Glomerular endothelial cell (primary cell): ENCODE results near the gene TMEM125. TPM values are rescaled to one million over a fixed set of nuclear protein-coding genes. Genes with fewer than 3 reads are reported as not detected.

ENCODE experiments used
- DNase-seq: peaks from one replicate; pipeline ENCODE4 v3.0.0-alpha.2; 2011; ENCODE audit warnings: low read depth, low spot score; ENCODE audit errors: extremely low read depth
- total RNA-seq: library from RNA; depleted of rRNA; stranded (reverse); fragments of >200 nt; gene quantifications from 2 replicates; pipeline ENCODE4 v1.2.3, GENCODE V29; 2015

TMEM125 gene
- total RNA-seq, 1 donor from 2014 or later, result not detected

- DNase-seq, result no peak
These were observed 3.1 kb downstream of the TMEM125 start for GRCh38 chr1:43272576-43273571.

GRCh38 chr1:43273708-43274107, 3.9 kb downstream of the TMEM125 start:
- no peak for DNase-seq

DNA sequence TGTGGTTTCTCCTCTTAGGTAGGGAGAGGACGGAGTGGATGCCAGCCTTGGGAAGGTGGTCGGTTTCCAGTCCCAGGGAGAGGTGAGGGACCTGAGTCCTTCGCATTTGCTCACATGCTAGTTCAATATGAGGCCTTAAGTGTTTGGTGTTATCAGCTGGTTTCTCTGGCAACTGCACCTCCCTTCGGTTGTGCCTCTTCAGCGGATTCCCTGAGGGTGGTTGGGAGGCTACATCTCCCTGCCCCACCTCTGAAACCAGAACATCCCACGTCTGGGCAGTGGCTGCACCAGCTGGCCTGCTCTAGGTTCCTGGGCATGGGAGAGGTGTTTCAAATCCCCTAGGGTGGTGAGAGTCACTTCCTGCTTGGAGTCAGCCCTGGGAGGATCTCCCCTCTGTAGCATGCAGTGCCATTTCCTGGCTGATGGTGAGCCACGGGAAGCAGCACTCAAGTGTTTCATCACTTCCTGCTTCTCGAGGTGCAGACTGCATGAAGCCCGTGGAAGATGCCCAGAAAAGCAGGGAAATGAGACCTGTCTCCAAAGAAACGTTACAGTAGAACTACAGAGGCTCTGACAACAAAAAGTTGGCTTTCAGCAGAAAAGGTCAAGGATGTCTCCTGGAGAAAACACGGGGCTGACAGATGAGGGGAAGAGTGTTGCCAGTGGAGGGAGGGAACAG, 4.5 kb downstream of the TMEM125 start:
- DNase-seq, result no peak

DNA sequence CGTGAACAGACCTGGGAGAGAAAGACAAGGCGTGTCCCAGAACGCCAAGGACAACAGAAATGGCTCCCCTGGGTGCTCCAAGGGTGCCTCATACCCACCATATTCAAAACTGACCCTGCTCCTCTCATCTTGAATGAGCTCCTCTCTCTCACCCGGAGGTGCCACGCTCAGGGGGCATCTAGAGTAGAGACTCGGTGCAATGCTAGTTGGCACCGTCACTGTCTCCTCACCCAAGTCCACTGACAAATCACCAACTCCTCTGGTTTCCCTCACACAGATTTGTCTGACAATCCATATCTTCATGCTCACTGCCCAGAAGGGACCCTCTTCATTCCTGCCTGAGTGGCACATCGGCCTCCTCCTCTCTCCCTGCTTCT, 5.0 kb downstream of the TMEM125 start:
- DNase-seq, result no peak

DNA sequence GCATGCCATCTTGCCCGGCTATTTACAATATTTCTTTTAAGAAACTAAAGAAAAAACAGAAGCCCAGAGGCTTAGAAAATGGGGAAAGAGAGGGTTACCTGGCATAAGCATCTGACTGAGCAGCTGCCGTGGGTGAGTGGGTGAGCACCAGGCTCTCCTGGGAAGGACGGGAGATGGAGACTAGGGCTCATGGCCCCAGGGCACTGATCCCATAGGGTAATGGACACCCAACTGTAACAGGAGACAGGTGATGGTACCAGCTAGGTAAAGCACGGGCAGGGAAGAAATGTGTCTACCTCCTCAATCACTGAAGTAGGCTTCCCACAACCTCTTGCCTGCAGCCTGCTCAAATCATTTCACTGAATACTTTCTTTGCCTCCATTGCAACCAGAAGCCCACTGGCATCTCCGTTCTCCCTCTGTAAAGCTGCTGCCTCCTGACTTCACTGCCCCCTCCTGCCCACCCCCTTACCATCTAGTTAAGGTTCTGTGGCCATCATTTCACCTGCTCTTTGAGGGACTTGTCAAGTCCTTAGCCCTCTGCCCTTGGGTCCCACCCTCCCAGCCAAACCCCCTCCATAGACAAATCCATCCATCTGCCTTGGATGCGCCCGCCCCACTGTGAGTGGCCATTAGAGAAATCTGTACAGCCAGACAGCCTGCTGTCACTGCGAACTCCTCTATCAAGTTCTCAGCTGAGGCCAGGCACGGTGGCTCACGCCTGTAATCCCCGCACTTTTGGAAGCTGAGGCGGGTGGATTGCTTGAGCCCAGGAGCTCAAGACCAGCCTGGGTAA, 6.2 kb downstream of the TMEM125 start:
- no peak for DNase-seq

DNA sequence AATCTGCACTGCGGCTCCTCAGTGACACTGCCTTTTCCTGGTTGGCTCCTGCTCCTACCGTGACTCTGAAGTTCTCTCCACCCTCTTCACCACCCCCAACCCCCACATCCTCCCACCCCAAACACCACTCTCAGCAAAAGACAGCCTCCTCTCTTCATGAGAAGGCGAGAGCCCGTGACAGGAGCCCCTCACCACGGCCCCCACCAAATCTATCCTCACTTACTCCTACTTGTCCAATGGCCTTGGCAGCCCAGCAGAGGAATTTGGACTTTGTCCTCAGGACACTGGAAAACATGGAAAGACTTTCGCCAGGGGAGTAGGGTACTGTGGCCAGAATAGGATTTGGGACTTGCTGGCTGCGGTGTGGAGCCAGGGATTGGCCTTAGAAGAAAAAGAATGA, 6.9 kb downstream of the TMEM125 start:
- no peak for DNase-seq

GRCh38 chr1:43277116-43277876, 7.5 kb downstream of the TMEM125 start:
- no peak for DNase-seq

- DNase-seq, result no peak
These were observed 9.4 kb downstream of the TMEM125 start for GRCh38 chr1:43279161-43279560.

- DNase-seq, result no peak
These were observed 9.9 kb downstream of the TMEM125 start for GRCh38 chr1:43279666-43280065.

DNA sequence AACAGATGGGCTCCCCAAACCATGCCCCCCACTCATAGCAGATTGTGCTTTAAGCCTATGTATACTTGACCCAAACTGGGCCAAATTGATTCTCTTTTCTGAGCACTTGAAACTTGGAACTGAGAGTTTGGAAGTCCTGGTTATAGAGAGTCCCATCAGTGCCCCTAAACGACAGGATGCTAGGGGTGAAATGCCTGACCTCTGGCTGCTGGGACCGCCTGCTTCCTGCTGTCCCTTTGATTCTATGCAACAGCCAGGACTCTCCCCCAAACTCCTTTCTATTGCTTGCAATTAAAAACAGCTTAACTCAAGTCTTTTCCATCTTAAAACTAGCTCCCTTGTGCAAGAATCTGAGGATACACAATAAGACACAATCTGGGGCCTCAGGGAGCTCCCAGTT, 10.9 kb downstream of the TMEM125 start:
- no peak for DNase-seq

DNA sequence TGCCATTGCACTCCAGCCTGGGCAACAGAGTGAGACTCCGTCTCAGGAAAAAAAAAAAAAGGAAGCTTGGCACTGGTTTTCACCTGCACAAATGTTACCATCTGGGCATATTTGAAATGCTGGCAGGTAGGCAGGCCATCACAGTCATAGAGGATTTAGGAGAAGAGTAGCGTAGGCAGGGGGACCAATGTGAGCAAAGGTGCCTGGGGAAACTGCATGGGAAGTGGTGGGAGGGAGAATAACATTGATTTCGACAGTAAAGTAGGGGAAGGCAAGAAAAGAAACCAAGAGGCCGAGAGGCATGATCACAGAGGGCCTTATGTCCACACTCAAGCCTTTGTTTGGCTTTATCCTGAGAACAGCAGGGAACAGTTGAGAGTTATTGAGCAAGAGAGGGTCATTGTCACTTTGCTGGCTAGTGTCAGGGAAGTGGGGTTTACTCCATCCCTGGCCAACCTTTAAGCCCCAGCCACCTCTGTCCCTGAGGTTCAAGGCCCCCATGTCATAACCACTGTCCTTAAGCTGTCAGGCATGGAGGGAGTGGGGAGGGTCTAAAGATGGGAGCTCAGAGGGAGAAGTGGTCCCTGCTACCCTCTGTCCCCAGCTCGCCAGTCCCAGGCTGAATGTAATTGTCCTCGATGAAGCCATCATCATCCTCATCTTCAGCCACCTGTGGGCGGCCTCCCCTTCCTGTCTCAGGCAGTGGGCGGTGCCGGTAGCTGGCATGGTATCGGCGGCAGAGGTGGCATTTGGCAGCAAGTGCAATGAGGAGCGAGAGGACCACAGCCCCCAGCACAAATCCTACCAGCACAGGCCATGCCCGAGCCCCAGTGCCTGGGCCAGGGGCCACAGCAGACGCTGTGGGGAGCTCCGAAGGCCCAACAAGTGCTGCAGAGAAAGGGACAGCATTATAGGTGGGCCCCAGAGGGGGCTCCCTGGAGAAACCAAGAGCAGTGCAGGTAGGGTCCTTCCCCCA, 12.7 kb downstream of the TMEM125 start:
- no peak for DNase-seq

- no peak for DNase-seq
These were observed 14.3 kb downstream of the TMEM125 start for GRCh38 chr1:43284065-43284464.

DNA sequence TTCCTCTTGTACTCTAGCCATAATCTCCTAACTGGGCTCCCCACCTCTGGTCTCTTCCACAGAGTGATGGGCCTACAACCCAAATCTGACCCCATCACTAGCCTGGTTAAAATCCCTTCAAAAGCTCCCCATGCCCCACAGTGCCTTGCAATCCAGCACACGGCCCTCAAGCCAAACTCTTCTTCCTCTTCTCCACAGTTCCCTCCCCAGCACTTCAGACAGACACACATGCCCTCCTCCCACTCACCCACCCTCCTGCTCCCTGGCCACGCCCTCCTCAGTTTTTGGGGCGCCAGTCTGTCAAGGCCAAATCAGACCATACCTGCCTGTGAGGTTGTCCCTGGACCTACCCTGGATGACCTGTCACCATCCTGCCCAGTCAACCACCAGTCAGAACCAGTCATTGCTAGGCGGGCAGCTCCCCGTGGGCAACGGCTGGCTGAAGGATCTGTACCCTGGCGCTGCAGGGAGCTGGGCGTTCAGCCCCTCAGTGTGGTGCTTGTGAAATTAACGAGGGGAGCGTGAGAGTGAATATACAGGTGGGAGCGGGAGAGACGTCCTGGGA, 14.8 kb downstream of the TMEM125 start:
- no peak for DNase-seq

GRCh38 chr1:43285269-43285990, 15.6 kb downstream of the TMEM125 start, which contains the start of gene C1orf210:
TSS of gene C1orf210 (minus strand) at chr1:43285581. CDS start at chr1:43283270, 2,311 bp downstream.
- DNase-seq, result no peak

DNA sequence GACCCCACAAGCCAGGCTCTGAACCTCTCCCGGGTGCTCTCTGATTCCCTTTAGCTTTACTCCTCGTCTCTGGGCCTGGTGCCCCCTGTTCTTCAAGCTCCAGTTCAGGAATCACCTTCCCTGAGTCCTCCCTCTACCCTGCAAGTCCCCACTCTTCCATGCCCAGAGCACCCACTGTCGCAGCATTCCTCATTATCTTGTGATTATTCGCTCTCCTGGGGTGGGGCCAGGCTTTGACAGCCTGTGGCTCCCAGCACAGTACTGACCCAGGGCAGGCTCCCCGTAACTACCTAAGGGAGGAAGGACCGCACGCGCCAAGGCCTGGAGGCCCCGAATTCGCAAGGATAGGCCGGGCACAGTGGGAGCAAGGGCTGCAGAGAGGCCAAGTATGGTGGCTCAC, 16.3 kb downstream of the TMEM125 start:
- DNase-seq, result no peak

DNA sequence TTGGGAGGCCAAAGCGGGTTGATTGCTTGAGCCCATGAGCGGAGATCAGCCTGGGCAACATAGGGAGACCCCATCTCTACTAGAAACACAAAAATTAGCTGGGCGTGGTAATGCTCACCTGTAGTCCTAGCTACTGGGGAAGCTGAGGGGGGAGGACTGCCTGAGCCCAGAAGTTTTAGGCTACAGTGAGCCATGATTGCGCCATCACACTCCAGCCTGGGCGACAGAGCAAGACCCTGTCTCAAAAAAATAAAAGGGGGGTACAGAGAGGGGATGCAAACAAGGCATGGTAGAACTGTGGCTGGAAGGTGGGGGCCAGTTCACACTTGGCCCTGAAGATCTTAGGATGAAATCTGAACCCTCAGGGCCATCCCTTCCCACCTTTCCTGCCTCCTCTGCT, 16.8 kb downstream of the TMEM125 start:
- DNase-seq, result no peak

GRCh38 chr1:43288058-43288784, 18.4 kb downstream of the TMEM125 start:
- no peak for DNase-seq
